H9 (cell line): ENCODE data around the gene CYB5RL. TPM values are rescaled to one million over a fixed set of nuclear protein-coding genes. Genes with fewer than 3 reads are reported as not detected.

Experiments used
- DNase-seq: peaks from one replicate; pipeline ENCODE4 v3.0.0-alpha.2; 2017
- H2AFZ ChIP-seq: one replicate; pipeline ENCODE4 v1.6.1; 2013; ENCODE audit warnings: mild to moderate bottlenecking, low read length, control low read depth, moderate library complexity
- H2AK5ac ChIP-seq: 2 replicates; pipeline ENCODE4 v1.6.1; 2013; ENCODE audit warnings: low read length, control low read depth, mixed read lengths; ENCODE audit not compliant: insufficient read length
- H2BK120ac ChIP-seq: one replicate; pipeline ENCODE4 v1.6.1; 2013; ENCODE audit warnings: low read depth, mild to moderate bottlenecking, low read length, control low read depth, inconsistent platforms; ENCODE audit not compliant: poor library complexity, severe bottlenecking
- H2BK12ac ChIP-seq: 2 replicates; pipeline ENCODE4 v1.6.1; 2013; ENCODE audit warnings: low read length, control low read depth, mixed read lengths, low read depth; ENCODE audit not compliant: insufficient read length
- H2BK15ac ChIP-seq: 2 replicates; pipeline ENCODE4 v1.6.1; 2013; ENCODE audit warnings: low read depth, low read length, control low read depth
- H2BK20ac ChIP-seq: one replicate; pipeline ENCODE4 v1.6.1; 2013; ENCODE audit warnings: low read depth, mild to moderate bottlenecking, low read length, control low read depth, inconsistent platforms; ENCODE audit not compliant: poor library complexity, severe bottlenecking
- H2BK5ac ChIP-seq: 2 replicates; pipeline ENCODE4 v1.6.1; 2013; ENCODE audit warnings: low read length, control low read depth, mixed read lengths; ENCODE audit not compliant: insufficient read length
- H3K14ac ChIP-seq: 2 replicates; pipeline ENCODE4 v1.6.1; 2013; ENCODE audit warnings: low read length, control low read depth; ENCODE audit not compliant: insufficient read depth
- H3K18ac ChIP-seq: 2 replicates; pipeline ENCODE4 v1.6.1; 2013; ENCODE audit warnings: low read depth, mild to moderate bottlenecking, mixed read lengths, low read length, control low read depth; ENCODE audit not compliant: insufficient read length
- H3K23ac ChIP-seq: 2 replicates; pipeline ENCODE4 v1.6.1; 2013; ENCODE audit warnings: low read length, control low read depth, mixed read lengths, low read depth; ENCODE audit not compliant: insufficient read length
- H3K23me2 ChIP-seq: 2 replicates; pipeline ENCODE4 v1.6.1; 2013; ENCODE audit warnings: low read depth, mild to moderate bottlenecking, mixed read lengths, low read length, control low read depth; ENCODE audit not compliant: insufficient read length, poor library complexity, severe bottlenecking
- H3K27ac ChIP-seq: 2 replicates; pipeline ENCODE4 v1.5.1; 2013; ENCODE audit warnings: low read length, control low read depth, mixed read lengths, low read depth; ENCODE audit not compliant: insufficient read length
- H3K27me3 ChIP-seq: 2 replicates; pipeline ENCODE4 v1.6.1; 2013; ENCODE audit warnings: low read length, control low read depth, inconsistent platforms; ENCODE audit not compliant: insufficient read depth
- H3K4ac ChIP-seq: 2 replicates; pipeline ENCODE4 v1.6.1; 2013; ENCODE audit warnings: low read depth, mild to moderate bottlenecking, control low read depth, inconsistent platforms, low read length, moderate library complexity
- H3K4me1 ChIP-seq: 2 replicates; pipeline ENCODE4 v1.6.1; 2013; ENCODE audit warnings: low read length, control low read depth, inconsistent platforms; ENCODE audit not compliant: insufficient read depth
- H3K4me2 ChIP-seq: 2 replicates; pipeline ENCODE4 v1.6.1; 2013; ENCODE audit warnings: low read length, control low read depth, mixed read lengths; ENCODE audit not compliant: insufficient read length, insufficient read depth
- H3K56ac ChIP-seq: 2 replicates; pipeline ENCODE4 v1.6.1; 2013; ENCODE audit warnings: low read depth, mild to moderate bottlenecking, mixed read lengths, low read length, control low read depth; ENCODE audit not compliant: insufficient read length
- H3K79me1 ChIP-seq: 2 replicates; pipeline ENCODE4 v1.6.1; 2013; ENCODE audit warnings: low read depth, mild to moderate bottlenecking, moderate library complexity, low read length, control low read depth, inconsistent platforms; ENCODE audit not compliant: insufficient read depth, poor library complexity, severe bottlenecking
- H3K79me2 ChIP-seq: 2 replicates; pipeline ENCODE4 v1.6.1; 2013; ENCODE audit warnings: low read length, control low read depth, inconsistent platforms; ENCODE audit not compliant: insufficient read depth
- H3K9ac ChIP-seq: 2 replicates; pipeline ENCODE4 v1.6.1; 2013; ENCODE audit warnings: low read length, control low read depth, mixed read lengths; ENCODE audit not compliant: insufficient read length; ENCODE audit errors: extremely low read depth
- H3K9me3 ChIP-seq: one replicate; pipeline ENCODE4 v1.6.1; 2013; ENCODE audit warnings: low read depth, low read length, inconsistent platforms; ENCODE audit not compliant: control insufficient read depth
- H3T11ph ChIP-seq: one replicate; pipeline ENCODE4 v1.6.1; 2013; ENCODE audit warnings: mild to moderate bottlenecking, low read length, control low read depth, inconsistent platforms
- H4K20me1 ChIP-seq: one replicate; pipeline ENCODE4 v1.6.1; 2013; ENCODE audit not compliant: control insufficient read depth, insufficient read length, insufficient read depth
- H4K5ac ChIP-seq: 2 replicates; pipeline ENCODE4 v1.6.1; 2013; ENCODE audit warnings: low read depth, mild to moderate bottlenecking, mixed read lengths, low read length, control low read depth; ENCODE audit not compliant: insufficient read length
- H4K8ac ChIP-seq: replicated peaks from 2 replicates; pipeline ENCODE4 v1.6.1; 2013; ENCODE audit warnings: low read length, control low read depth, mixed read lengths, low read depth; ENCODE audit not compliant: insufficient read length
- H4K91ac ChIP-seq: 2 replicates; pipeline ENCODE4 v1.6.1; 2013; ENCODE audit warnings: low read depth, mild to moderate bottlenecking, moderate library complexity, mixed read lengths, low read length, control low read depth; ENCODE audit not compliant: insufficient read length
- H3K27ac Mint-ChIP-seq, 3 experiments: 2 replicates in 2 of 3; 3 replicates in 1 of 3; pipeline ENCODE4 v1.8.0; 2020 to 2021; ENCODE audit warnings: mixed read lengths in 3 of 3, mild to moderate bottlenecking in 1 of 3, moderate library complexity in 1 of 3
- H3K27me3 Mint-ChIP-seq: 2 replicates; pipeline ENCODE4 v1.8.0; 2021; ENCODE audit warnings: low read depth, mild to moderate bottlenecking, moderate library complexity, mixed read lengths
- H3K36me3 Mint-ChIP-seq, 3 experiments: 2 replicates in 2 of 3; 3 replicates in 1 of 3; pipeline ENCODE4 v1.8.0; 2020 to 2021; ENCODE audit warnings: low read depth in 3 of 3, mixed read lengths in 3 of 3; ENCODE audit not compliant: insufficient read depth in 1 of 3
- H3K4me1 Mint-ChIP-seq, 2 experiments: 2 replicates each; pipeline ENCODE4 v1.8.0; 2020; ENCODE audit warnings: mixed read lengths in 2 of 2
- H3K4me3 Mint-ChIP-seq, 2 experiments: 2 replicates in 1 of 2; 3 replicates in 1 of 2; pipeline ENCODE4 v1.8.0; 2020 to 2021; ENCODE audit warnings: mild to moderate bottlenecking in 2 of 2, mixed read lengths in 2 of 2, moderate library complexity in 1 of 2
- H3K9me3 Mint-ChIP-seq, 2 experiments: 2 replicates in 1 of 2; 3 replicates in 1 of 2; pipeline ENCODE4 v1.8.0; 2020; ENCODE audit warnings: mild to moderate bottlenecking in 2 of 2, mixed read lengths in 2 of 2, moderate library complexity in 1 of 2
- CTCF ChIP-seq: fragments of 200-600 bp; sonication (generic); conservative IDR thresholded peaks from 3 replicates; pipeline ENCODE4 v1.8.0; 2021; ENCODE audit warnings: antibody characterized with exemption, mild to moderate bottlenecking
- WGBS: extraction: QIAGEN DNeasy Blood & Tissue Kit; methylation state at CpG from one replicate; pipeline ENCODE4 v1.1.7; 2013; ENCODE audit warnings: missing lambda C conversion rate, low lambda C conversion rate, mixed read lengths; ENCODE audit not compliant: insufficient read length; ENCODE audit errors: extremely low coverage; 5-methylcytosine and 5-hydroxymethylcytosine counted together
- total RNA-seq: library from RNA; stranded (reverse); gene quantifications from 2 replicates; pipeline ENCODE4 v1.2.1, GENCODE V29; 2021

CYB5RL gene
- total RNA-seq, 1 experiment from 2014 or later: 12.6 TPM

- Histone ChIP-seq H3K79me1 (no peaks in the 10 kb centered on the region), H2BK120ac (no peak overlapping the region), H2AK5ac (no peak overlapping the region), H3K4me2 (no peak overlapping the region), H4K8ac (no peak overlapping the region), H3K23me2 (no peaks in the 10 kb centered on the region), H3K4ac (no peak overlapping the region), H3K27ac (no peak overlapping the region), H3K9me3 (no peaks in the 10 kb centered on the region), H2AFZ (no peak overlapping the region), H3K9ac (no peak overlapping the region), H3K23ac (no peak overlapping the region), H4K20me1 (no peaks in the 10 kb centered on the region), H3T11ph (no peak overlapping the region), H3K27me3 (no peaks in the 10 kb centered on the region), H3K14ac (no peak overlapping the region), H4K91ac (no peak overlapping the region), H2BK5ac (no peak overlapping the region), H3K18ac (no peak overlapping the region), H3K56ac (no peak overlapping the region), H2BK15ac (no peak overlapping the region), H2BK12ac (no peak overlapping the region), H4K5ac (no peak overlapping the region), H3K4me1 (no peaks in the 10 kb centered on the region), H2BK20ac (no peak overlapping the region), H3K79me2 (no peaks in the 10 kb centered on the region)
- Mint-ChIP-seq H3K27me3 (no peaks in the 10 kb centered on the region), H3K36me3 (peaks cover 11 to 50% (median 41%) of the 10 kb centered on the region in 3 experiments; a peak in 6 of 7 replicates), H3K27ac (peak overlapping the region in 2 of 3 experiments; percentile 44 to 53; a peak in 1 of 7 replicates), H3K4me1 (peaks cover 24 to 32% of the 10 kb centered on the region in 2 experiments), H3K9me3 (peaks cover 0 to under 1% of the 10 kb centered on the region in 2 experiments; a peak in 2 of 5 replicates), H3K4me3 (no peak overlapping the region)
- no peak for DNase-seq
- WGBS: no CpG with 5 or more reads among the region's 17 CpGs
- TF ChIP-seq CTCF: peak; percentile 41; the same call in 2 of the 3 replicates
Observed at GRCh38 chr1:54227891-54228310, 28.1 kb upstream of the CYB5RL start.
